SK-N-SH (cell line): ENCODE results near the gene COBL. TPM values are rescaled to one million over a fixed set of nuclear protein-coding genes. Genes with fewer than 3 reads are reported as not detected.

Experiments
- CTCF ChIA-PET: fragments of 300-600, 350-600 bp; formaldehyde crosslinking; extraction: SDS; loops from one replicate; lab custom pipeline; 2021; lab: Yijun Ruan, JAX
- POLR2A ChIA-PET: fragments of 350-600 bp; sonication (Branson Sonifier 250); formaldehyde crosslinking; extraction: SDS; loops from one replicate; lab custom pipeline; 2020; ENCODE audit warnings: antibody characterized with exemption, inconsistent platforms; lab: Yijun Ruan, JAX
- DNase-seq: peaks from one replicate; pipeline ENCODE4 v3.0.0; 2012
- H2AFZ ChIP-seq: fragments of 200-600 bp; sonication (generic); 2 replicates; pipeline ENCODE4 v1.8.1; 2016; ENCODE audit warnings: antibody characterized with exemption, mild to moderate bottlenecking, low read depth
- H3F3A ChIP-seq: fragments of 200-600 bp; sonication (generic); replicated peaks from 2 replicates; pipeline ENCODE3; 2016; ENCODE audit warnings: antibody characterized with exemption, mild to moderate bottlenecking; ENCODE audit not compliant: insufficient read depth
- H3K27ac ChIP-seq, 2 experiments: fragments of 200-500 bp in 1 of 2; fragments of 200-600 bp in 1 of 2; sonication (Bioruptor generic) in 1 of 2; sonication (generic), shearing (Covaris generic) in 1 of 2; 2 replicates each; pipeline versions ENCODE4 v1.5.1 to v1.6.1; 2014 to 2016; ENCODE audit warnings: low read depth in 2 of 2, inconsistent platforms in 1 of 2, low read length in 1 of 2, mild to moderate bottlenecking in 1 of 2, mixed read lengths in 1 of 2
- H3K27me3 ChIP-seq: fragments of 200-600 bp; sonication (generic), shearing (Covaris generic); 2 replicates; pipeline ENCODE4 v1.6.1; 2016; ENCODE audit warnings: mixed run types; ENCODE audit not compliant: insufficient read depth
- H3K36me3 ChIP-seq, 2 experiments: fragments of 200-500 bp in 1 of 2; fragments of 200-600 bp in 1 of 2; sonication (Bioruptor generic) in 1 of 2; sonication (generic) in 1 of 2; replicated peaks in 1 of 2; 2 replicates each; pipeline versions ENCODE3 to v1.5.1; 2014 to 2016; ENCODE audit warnings: low read length in 1 of 2, mild to moderate bottlenecking in 1 of 2; ENCODE audit not compliant: insufficient read depth in 2 of 2, control insufficient read depth in 1 of 2
- H3K4me1 ChIP-seq, 2 experiments: fragments of 200-500 bp in 1 of 2; fragments of 200-600 bp in 1 of 2; sonication (Bioruptor generic) in 1 of 2; sonication (generic), shearing (Covaris generic) in 1 of 2; 2 replicates each; pipeline versions ENCODE4 v1.5.1 to v1.6.1; 2014 to 2016; ENCODE audit warnings: low read depth in 1 of 2, low read length in 1 of 2, mixed run types in 1 of 2; ENCODE audit not compliant: insufficient read depth in 2 of 2, control insufficient read depth in 1 of 2
- H3K4me2 ChIP-seq: fragments of 200-600 bp; sonication (generic), shearing (Covaris generic); 2 replicates; pipeline ENCODE4 v1.6.1; 2017; ENCODE audit warnings: mixed run types
- H3K4me3 ChIP-seq, 2 experiments: fragments of 200-500 bp in 1 of 2; fragments of 200-600 bp in 1 of 2; sonication (Bioruptor generic) in 1 of 2; sonication (generic), shearing (Covaris generic) in 1 of 2; 2 replicates each; pipeline versions ENCODE4 v1.5.1 to v1.8.1; 2014 to 2016; ENCODE audit warnings: low read depth in 2 of 2, inconsistent platforms in 1 of 2, low read length in 1 of 2, mild to moderate bottlenecking in 1 of 2, mixed read lengths in 1 of 2, moderate library complexity in 1 of 2
- H3K79me2 ChIP-seq: fragments of 200-600 bp; sonication (generic); 2 replicates; pipeline ENCODE4 v1.8.1; 2017; ENCODE audit warnings: mild to moderate bottlenecking; ENCODE audit not compliant: insufficient read depth
- H3K9ac ChIP-seq: fragments of 200-600 bp; sonication (generic); 2 replicates; pipeline ENCODE4 v1.6.1; 2017; ENCODE audit warnings: mixed run types
- H3K9me2 ChIP-seq: fragments of 200-600 bp; sonication (generic); 2 replicates; pipeline ENCODE4 v1.6.1; 2017; ENCODE audit warnings: mixed run types
- H3K9me3 ChIP-seq: fragments of 200-600 bp; sonication (generic); 2 replicates; pipeline ENCODE4 v1.6.1; 2017; ENCODE audit warnings: mixed run types, mild to moderate bottlenecking, moderate library complexity
- H4K20me1 ChIP-seq: fragments of 200-600 bp; sonication (generic); 2 replicates; pipeline ENCODE4 v1.6.1; 2017; ENCODE audit warnings: mild to moderate bottlenecking, mixed run types; ENCODE audit not compliant: insufficient read depth
- EP300 ChIP-seq, 2 experiments: IDR thresholded peaks; 2 replicates each; pipeline versions ENCODE4 v1.4.0 to v1.6.1; 2012; ENCODE audit warnings: borderline replicate concordance in 1 of 2, low read depth in 1 of 2, low read length in 1 of 2
- FOSL2 ChIP-seq: IDR thresholded peaks from 2 replicates; pipeline ENCODE4 v1.4.0; 2012; ENCODE audit warnings: low read depth, mild to moderate bottlenecking, moderate library complexity, borderline replicate concordance
- GABPA ChIP-seq: IDR thresholded peaks from 2 replicates; pipeline ENCODE4 v1.4.0; 2012; ENCODE audit warnings: low read depth, mild to moderate bottlenecking
- MXI1 ChIP-seq: IDR thresholded peaks from 2 replicates; pipeline ENCODE4 v1.6.1; 2012; ENCODE audit warnings: mild to moderate bottlenecking, low read depth, low read length, improper control_type of control experiment
- NRF1 ChIP-seq: IDR thresholded peaks from 2 replicates; pipeline ENCODE4 v1.6.1; 2012; ENCODE audit warnings: low read depth, mild to moderate bottlenecking, low read length
- POLR2AphosphoS5 ChIP-seq: IDR thresholded peaks from 2 replicates; pipeline ENCODE4 v1.6.1; 2012; ENCODE audit warnings: low read depth, low read length
- RXRA ChIP-seq: IDR thresholded peaks from 2 replicates; pipeline ENCODE4 v1.4.0; 2012; ENCODE audit warnings: low read depth, mild to moderate bottlenecking, borderline replicate concordance
- SMC3 ChIP-seq: IDR thresholded peaks from 2 replicates; pipeline ENCODE4 v1.6.1; 2012; ENCODE audit warnings: low read depth, low read length, improper control_type of control experiment
- TAF1 ChIP-seq: IDR thresholded peaks from 2 replicates; pipeline ENCODE4 v1.6.1; 2012; ENCODE audit warnings: low read depth, mild to moderate bottlenecking, low read length, moderate library complexity, borderline replicate concordance
- WGBS: methylation state at CpG from one replicate; pipeline ENCODE4 v1.1.6; 2017; ENCODE audit warnings: low lambda C conversion rate; 5-methylcytosine and 5-hydroxymethylcytosine counted together
- polyA plus RNA-seq, 3 experiments: library from polyadenylated mRNA; depleted of rRNA; stranded (reverse); fragments of >200 nt; gene quantifications; 2 replicates each; pipeline ENCODE4 v1.2.3, GENCODE V29; 2012
- TF ChIP-seq, protein P1 (sequence below): IDR thresholded peaks from 2 replicates; pipeline ENCODE4 v1.6.1; 2012; ENCODE audit warnings: mild to moderate bottlenecking, low read depth, low read length, moderate library complexity
- TF ChIP-seq, protein P2 (sequence below): IDR thresholded peaks from 2 replicates; pipeline ENCODE4 v1.4.0; 2012; ENCODE audit warnings: low read depth, borderline replicate concordance
- TF ChIP-seq, protein P3 (sequence below): IDR thresholded peaks from 2 replicates; pipeline ENCODE4; 2012
- TF ChIP-seq, protein P4 (sequence below): IDR thresholded peaks from 2 replicates; pipeline ENCODE4 v1.4.0; 2012; ENCODE audit warnings: low read depth

Gene COBL
- polyA plus RNA-seq, 1 of the 3 experiments (the other 2 are of a cell fraction), result under 0.01 TPM

DNA sequence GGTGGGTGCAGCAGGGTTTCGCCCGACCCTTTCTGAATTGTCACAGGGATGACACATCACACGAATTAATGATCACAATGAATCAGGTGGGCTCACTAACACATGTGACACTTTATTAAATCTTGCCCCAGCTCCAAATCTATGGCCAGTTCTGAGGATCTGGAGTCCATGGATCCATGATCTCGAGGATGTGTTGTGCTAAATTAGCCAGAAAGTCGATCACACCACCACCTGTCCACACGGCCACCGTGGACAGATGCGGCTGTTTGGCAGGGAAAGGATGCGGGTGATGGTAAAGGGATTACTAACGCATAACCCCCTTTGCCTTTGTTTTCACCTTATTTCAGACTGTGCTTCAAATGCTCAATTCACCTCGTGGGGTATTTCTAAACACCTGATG lies 96.4 kb downstream of the COBL start:
- Histone ChIP-seq H3K9ac (no peak overlapping the region), H3K4me2 (no peak overlapping the region), H3F3A (no peaks in the 10 kb centered on the region), H2AFZ (no peak overlapping the region), H3K4me3 (no peak overlapping the region), H3K9me3 (no peaks in the 10 kb centered on the region), H3K27me3 (no peaks in the 10 kb centered on the region), H3K79me2 (no peaks in the 10 kb centered on the region), H4K20me1 (no peaks in the 10 kb centered on the region), H3K36me3 (no peaks in the 10 kb centered on the region), H3K4me1 (no peaks in the 10 kb centered on the region), H3K27ac (no peak overlapping the region), H3K9me2 (no peaks in the 10 kb centered on the region)
- WGBS, result 54% methylated on average over 11 of the region's 11 CpGs
- POLR2A ChIA-PET, result no interaction called here
- CTCF ChIA-PET, result no interaction called here
- no peak for TF ChIP-seq RXRA
- TF ChIP-seq MXI1, result no peak
- TF ChIP-seq NRF1, result no peak
- TF ChIP-seq EP300 (IDR thresholded peaks at IDR 0.05; ENCODE audit: borderline replicate concordance in 1 of 2, low read depth in 1 of 2, low read length in 1 of 2), result no peak
- no peak for TF ChIP-seq GABPA
- no peak for TF ChIP-seq FOSL2
- TF ChIP-seq, protein P1, sequence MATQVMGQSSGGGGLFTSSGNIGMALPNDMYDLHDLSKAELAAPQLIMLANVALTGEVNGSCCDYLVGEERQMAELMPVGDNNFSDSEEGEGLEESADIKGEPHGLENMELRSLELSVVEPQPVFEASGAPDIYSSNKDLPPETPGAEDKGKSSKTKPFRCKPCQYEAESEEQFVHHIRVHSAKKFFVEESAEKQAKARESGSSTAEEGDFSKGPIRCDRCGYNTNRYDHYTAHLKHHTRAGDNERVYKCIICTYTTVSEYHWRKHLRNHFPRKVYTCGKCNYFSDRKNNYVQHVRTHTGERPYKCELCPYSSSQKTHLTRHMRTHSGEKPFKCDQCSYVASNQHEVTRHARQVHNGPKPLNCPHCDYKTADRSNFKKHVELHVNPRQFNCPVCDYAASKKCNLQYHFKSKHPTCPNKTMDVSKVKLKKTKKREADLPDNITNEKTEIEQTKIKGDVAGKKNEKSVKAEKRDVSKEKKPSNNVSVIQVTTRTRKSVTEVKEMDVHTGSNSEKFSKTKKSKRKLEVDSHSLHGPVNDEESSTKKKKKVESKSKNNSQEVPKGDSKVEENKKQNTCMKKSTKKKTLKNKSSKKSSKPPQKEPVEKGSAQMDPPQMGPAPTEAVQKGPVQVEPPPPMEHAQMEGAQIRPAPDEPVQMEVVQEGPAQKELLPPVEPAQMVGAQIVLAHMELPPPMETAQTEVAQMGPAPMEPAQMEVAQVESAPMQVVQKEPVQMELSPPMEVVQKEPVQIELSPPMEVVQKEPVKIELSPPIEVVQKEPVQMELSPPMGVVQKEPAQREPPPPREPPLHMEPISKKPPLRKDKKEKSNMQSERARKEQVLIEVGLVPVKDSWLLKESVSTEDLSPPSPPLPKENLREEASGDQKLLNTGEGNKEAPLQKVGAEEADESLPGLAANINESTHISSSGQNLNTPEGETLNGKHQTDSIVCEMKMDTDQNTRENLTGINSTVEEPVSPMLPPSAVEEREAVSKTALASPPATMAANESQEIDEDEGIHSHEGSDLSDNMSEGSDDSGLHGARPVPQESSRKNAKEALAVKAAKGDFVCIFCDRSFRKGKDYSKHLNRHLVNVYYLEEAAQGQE, result no peak
- no peak for DNase-seq

DNA sequence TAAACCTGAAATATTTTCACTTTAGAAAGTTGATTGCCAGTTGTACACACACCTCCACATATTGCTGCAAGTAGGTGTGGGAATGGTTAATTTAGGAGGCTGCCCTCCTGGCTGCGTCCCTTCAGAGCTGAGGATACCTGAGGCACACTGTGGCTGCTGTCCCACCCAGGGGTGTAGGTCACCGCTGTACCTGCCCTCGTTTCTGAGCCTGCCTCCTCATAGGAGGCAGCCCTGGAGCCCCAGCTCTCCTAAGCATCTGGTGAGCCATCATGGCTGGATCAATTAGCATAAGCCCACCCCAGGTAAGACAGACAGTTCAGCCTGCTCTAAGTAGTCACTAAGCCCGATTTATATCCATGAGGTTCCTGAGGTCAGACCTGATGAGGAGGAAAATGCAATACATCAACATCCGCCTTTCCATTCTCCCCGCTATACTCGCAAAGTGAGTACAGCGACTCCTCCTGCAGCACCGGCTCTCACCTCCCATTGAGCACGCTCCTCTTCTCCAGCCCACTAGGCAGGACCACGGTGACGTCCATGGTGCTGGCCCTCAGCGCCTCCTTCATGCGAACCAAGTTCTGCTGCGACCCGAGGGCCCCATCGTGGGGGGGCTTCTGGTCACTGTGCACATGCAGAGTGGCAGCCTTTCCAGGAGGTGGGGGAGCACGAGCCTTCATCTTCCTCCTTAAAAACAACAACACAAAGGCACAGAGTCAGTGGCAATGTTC lies 97.2 kb downstream of the COBL start:
- DNase-seq, result no peak
- ChIA-PET POLR2A (no interaction called here), CTCF (interaction anchor here (1.1 kb wide), 1 partner anchor 57 kb away, joined by 4 read pairs; no protein-coding TSS in a partner anchor)
- H2AFZ ChIP-seq, result no peak overlapping the region
- no peaks in the 10 kb centered on the region for H3K27me3 ChIP-seq
- H3K9me3 ChIP-seq, result no peaks in the 10 kb centered on the region
- H3K9me2 ChIP-seq, result no peaks in the 10 kb centered on the region
- no peak overlapping the region for H3K27ac ChIP-seq
- H3K4me3 ChIP-seq, result no peak overlapping the region
- H3K4me2 ChIP-seq, result no peak overlapping the region
- no peaks in the 10 kb centered on the region for H3K79me2 ChIP-seq
- H3K36me3 ChIP-seq, result no peaks in the 10 kb centered on the region
- no peaks in the 10 kb centered on the region for H3F3A ChIP-seq
- no peaks in the 10 kb centered on the region for H3K4me1 ChIP-seq
- WGBS, result 44% methylated on average over 18 of the region's 18 CpGs
- H3K9ac ChIP-seq, result no peak overlapping the region
- H4K20me1 ChIP-seq, result no peaks in the 10 kb centered on the region
- TF ChIP-seq, protein P1, result no peak
- TF ChIP-seq, protein P2, sequence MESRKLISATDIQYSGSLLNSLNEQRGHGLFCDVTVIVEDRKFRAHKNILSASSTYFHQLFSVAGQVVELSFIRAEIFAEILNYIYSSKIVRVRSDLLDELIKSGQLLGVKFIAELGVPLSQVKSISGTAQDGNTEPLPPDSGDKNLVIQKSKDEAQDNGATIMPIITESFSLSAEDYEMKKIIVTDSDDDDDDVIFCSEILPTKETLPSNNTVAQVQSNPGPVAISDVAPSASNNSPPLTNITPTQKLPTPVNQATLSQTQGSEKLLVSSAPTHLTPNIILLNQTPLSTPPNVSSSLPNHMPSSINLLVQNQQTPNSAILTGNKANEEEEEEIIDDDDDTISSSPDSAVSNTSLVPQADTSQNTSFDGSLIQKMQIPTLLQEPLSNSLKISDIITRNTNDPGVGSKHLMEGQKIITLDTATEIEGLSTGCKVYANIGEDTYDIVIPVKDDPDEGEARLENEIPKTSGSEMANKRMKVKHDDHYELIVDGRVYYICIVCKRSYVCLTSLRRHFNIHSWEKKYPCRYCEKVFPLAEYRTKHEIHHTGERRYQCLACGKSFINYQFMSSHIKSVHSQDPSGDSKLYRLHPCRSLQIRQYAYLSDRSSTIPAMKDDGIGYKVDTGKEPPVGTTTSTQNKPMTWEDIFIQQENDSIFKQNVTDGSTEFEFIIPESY, result no peak
- TF ChIP-seq, protein P3, sequence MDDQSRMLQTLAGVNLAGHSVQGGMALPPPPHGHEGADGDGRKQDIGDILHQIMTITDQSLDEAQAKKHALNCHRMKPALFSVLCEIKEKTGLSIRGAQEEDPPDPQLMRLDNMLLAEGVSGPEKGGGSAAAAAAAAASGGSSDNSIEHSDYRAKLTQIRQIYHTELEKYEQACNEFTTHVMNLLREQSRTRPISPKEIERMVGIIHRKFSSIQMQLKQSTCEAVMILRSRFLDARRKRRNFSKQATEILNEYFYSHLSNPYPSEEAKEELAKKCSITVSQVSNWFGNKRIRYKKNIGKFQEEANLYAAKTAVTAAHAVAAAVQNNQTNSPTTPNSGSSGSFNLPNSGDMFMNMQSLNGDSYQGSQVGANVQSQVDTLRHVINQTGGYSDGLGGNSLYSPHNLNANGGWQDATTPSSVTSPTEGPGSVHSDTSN, result no peak
- TF ChIP-seq GABPA (no peak), POLR2AphosphoS5 (no peak), SMC3 (no peak), TAF1 (no peak), NRF1 (no peak)
- TF ChIP-seq, protein P4, sequence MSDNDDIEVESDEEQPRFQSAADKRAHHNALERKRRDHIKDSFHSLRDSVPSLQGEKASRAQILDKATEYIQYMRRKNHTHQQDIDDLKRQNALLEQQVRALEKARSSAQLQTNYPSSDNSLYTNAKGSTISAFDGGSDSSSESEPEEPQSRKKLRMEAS, result no peak
